ENCODE measurements around the gene PRDX3.
"Not testable (repeated sequence)": the region's sequence is repeated elsewhere in the genome, so short reads cannot be mapped to it uniquely, and the experiment has no call there.

Gene PRDX3

DNA sequence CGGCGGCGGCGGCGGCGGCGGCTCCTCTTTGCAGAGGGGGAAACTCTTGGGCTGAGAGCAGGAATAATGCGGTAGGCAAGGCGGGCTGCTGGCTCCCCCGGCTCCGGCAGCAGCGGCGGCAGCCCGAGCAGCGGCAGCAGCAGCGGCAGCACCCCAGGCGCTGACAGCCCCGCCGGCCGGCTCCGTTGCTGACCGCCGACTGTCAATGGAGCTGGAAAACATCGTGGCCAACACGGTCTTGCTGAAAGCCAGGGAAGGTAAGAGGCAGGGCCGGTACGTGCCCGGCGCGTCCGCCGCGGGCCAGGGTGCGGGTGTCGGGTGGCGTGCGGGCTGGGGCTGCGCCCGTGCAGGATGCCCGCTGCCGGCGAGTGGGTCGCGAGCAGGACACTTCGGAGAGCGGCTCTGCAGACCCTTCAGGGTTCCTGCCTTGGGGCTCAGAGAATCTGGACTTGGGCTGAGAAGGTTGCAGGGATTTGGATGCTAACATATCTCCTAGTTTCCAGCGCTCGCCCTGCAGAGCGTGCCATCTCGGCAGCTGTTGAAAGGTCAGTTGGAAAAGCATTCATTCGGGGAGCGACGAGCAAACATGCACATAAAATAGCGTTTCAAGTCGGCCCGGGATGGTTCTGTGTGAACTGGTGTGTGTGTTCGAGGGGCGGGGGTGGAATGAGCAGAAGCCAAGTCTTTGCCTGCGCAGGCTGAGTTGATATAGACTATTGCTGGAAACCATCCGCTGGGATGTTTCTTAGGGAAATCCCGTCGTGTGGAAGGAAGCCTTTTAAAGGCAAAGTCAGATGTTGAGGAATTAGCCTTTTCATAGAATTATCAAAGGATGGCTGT is 29.3 kb upstream of the PRDX3 start:
- in situ Hi-C loops (cut with HindIII; ENCODE audit: low sequenced_read_pairs): loop anchor here (25.0 kb wide), 2 partner anchors 204 to 279 kb away; no protein-coding TSS in a partner anchor

DNA sequence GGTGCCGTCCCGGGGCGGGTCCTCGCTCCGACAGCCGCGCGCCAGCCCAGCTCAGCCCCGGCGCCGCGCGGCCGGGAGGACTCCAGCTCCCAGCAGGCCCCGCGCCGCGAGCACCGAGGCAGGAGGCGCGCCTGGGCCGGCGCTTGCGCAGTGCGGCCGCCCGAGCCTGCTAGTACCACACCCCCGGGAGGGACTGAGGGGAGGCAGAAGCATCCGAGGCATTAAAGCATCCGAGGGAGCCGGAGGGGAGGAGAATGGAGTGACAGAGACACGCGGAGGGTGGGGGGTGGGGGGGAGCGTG is 28.7 kb upstream of the PRDX3 start, which contains the start of gene GRK5:
Gene GRK5 (plus strand): TSS at position 206 of the 301 bp plus-strand sequence. CDS start 347 bp downstream, outside the sequence.
- in situ Hi-C loops (cut with HindIII; ENCODE audit: low sequenced_read_pairs): loop anchor here (25.0 kb wide), 2 partner anchors 205 to 280 kb away; no protein-coding TSS in a partner anchor

DNA sequence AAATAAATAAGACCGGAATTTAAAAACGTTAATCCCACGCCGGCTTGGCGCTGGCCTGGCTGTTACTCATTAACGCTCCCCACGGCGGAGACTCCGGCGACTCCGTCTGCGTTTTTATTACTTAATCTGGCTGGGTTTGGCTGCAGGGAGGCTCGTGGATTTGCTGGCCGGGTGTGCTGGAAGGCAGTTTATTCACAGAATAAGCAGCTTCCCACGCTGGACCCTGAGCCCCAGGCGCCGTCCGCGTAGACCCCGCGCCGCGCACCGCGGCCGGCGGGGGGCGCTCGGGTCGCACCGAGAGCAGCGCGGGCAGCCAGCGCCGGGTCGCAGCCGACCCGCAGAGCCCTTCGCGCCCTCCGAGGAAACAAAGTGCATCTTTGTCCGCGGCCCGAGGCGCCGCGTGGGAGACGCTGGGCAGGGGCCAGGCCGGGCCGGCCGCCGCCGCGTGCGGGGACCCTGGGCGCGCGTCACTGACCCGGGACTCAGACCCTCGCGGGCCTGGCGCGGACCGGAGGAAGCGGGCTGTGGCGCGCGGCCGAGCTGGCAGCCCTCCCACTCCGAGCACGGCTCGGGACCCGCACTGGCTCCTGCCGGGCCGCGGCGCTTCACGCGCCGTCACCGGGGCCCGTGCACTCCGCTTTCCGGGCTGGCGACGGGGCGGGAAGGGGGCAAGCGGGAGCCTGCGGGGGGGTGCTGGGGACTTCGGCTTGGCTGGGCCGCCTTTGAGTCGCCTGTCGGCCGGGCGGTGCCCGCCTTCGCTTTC is 28.2 kb upstream of the PRDX3 start:
- in situ Hi-C loops (cut with HindIII; ENCODE audit: low sequenced_read_pairs): loop anchor here (25.0 kb wide), 2 partner anchors 206 to 281 kb away; no protein-coding TSS in a partner anchor

DNA sequence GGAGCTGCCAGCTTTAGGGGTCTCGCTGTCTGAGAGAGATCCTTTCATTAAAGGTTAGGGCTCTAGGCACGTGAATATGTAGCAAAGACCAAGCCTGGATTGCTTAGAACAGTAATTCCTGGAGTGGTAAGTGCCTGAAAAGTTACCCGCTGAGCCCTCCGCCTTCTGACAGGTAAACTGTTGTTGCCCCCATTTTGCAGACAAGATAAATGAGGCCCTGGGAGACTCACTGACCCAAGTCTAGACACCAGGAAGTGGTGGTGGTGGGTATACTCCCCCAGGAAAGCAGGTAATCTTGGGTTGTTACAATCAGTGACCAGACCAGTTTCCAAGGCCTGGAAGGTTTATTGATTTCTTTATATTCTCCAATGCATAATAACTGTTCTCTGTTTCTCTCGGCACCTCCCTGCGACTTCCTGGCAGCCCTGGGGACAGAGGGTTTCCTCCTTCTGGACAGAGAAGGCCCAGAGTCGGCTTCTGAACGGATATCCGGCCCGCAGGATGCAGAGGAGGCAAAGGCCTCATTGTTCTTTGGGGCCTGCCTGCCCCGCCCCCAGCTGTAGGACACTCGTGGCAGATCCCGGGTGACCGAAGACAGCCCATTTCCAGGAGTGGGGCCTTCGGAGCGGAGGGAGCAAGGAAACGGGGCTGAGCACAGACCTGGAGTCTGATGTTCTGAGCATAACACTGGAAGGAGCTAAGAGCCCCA is 27.4 kb upstream of the PRDX3 start:
- in situ Hi-C loops (cut with HindIII; ENCODE audit: low sequenced_read_pairs): loop anchor here (25.0 kb wide), 2 partner anchors 206 to 281 kb away; no protein-coding TSS in a partner anchor

DNA sequence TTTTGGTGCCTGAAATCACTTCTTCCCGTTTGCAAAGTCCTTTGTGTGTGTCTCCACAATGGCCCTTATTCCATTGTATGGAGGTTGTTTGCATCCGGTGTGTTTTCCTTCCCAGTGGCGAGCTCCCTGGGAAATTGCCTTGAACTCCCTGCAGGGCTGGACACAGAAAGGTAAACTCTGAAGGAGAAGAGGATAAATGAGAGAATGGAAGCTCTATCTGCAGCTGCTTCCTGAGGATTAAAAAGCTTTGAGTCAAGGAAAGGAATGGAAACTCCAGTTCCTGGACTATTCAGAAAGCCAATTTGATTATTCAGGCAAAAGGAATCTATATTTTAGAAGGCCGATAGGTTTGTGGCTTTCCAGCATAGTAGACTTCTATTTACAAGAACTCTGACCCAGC is 24.4 kb upstream of the PRDX3 start:
- in situ Hi-C loops (cut with HindIII; ENCODE audit: low sequenced_read_pairs): loop anchor here (25.0 kb wide), 2 partner anchors 209 to 284 kb away; no protein-coding TSS in a partner anchor

DNA sequence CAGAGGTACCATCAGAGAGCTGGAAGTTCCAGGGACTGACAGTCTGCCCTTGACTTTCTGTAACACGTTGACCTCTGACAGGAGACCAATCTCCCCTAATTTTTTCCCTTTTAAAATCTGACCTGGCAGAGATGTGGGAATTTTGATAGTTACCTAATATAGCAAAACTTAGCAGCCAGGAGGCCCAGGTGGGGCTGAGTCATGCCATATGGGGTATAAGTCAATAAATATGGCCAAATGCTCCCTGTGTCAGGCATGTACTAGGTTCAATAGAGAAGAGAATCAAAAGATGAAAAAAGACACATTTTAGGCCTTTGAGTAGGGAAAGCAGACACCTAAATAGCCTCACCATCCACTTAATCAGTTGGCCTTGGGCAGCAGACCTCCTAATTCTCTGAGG is 22.6 kb upstream of the PRDX3 start:
- in situ Hi-C loops (cut with HindIII; ENCODE audit: low sequenced_read_pairs): loop anchor here (25.0 kb wide), 2 partner anchors 211 to 286 kb away; no protein-coding TSS in a partner anchor

DNA sequence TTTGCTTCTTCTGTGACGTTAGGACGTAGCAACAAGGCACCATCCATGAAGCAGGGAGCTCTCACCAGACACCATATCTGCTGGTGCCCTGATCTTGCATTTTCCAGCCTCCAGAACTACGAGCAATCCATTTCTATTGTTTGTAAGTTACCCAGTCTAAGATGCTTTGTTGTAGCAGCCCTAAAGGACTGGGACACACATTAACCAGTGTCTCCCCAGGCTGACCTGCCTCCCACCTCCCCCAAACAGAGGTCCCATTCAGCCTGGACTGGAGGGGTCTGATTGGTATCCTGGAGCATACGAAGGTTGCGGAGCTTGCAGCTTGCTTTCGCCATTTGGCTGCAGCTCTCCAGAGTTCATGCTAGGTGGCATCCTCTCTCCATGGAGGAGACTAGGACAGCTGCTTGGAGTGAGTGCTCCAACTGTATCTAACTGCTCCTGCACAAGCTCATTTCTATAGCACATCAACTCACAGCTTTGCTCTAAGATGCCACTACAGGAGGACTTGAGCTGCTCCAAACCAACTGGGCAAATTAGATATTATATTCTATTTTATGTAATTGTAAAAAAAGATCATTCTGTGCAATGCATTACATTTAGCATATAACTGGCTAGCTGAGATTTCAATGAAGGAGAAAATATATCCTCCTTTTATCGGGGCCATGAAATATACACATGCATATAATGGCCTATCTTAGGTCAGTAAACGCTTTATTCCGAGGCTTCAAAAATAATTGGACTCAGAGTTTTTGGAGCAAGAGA is 20.8 kb upstream of the PRDX3 start:
- in situ Hi-C loops (cut with HindIII; ENCODE audit: low sequenced_read_pairs): no loop called here

DNA sequence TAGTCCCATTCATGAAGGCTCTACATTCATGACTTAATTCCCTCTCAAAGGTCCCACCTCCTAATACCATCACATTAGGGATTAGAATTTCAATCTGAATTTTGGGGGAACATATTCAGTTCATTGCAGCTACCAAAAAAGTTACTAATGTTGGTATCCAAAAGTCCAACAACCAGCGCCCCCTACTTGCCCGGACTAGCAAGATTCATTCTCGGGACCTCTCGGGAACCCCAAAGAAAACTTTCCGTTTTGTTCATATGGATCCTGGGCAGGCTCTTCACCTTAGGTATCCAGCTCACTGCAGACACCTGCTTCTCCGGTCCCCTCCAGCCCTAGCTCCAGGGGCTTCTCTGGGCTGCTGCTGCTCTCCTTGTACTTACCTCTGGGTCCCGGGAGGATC is 19.8 kb upstream of the PRDX3 start:
- in situ Hi-C loops (cut with HindIII; ENCODE audit: low sequenced_read_pairs): no loop called here

DNA sequence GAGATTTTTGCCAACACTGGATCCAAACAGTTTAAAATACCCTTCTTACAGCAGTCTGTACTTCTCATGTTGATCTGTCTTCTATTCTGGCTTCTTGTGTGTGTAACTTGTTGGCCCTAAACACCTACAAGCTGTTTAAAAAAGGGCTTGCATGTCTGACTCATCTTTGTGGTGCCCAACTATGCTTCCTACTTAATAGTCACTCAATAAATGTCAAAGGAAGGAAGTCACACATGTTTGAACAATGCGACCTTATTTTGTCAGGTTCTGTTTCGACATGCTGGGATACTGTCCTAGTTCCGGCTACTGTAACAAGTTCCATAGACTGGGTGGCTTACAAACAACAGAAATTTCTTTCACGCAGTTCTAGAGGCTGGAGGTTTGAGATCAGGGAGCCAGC is 19.3 kb upstream of the PRDX3 start:
- in situ Hi-C loops (cut with HindIII; ENCODE audit: low sequenced_read_pairs): no loop called here

DNA sequence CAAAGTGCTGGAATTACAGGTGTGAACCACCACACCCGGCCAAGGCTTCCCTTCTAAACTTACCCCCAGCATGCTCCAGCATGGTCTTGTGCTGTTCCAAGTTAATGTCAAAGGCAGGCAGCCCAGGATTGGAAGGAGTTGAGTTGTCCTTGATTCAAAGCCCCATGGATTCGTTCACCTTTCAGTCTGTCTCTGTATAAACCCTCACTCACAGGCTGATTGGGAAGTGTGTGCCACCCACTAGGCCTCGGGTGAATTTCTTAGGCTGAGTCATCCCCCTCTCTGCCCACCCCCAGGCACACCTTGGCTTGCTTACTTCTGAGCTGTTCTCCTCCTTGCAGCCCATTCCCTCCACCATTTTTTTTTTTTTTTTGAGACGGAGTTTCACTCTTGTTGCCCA is 13.3 kb upstream of the PRDX3 start:
- in situ Hi-C loops (cut with HindIII; ENCODE audit: low sequenced_read_pairs): no loop called here

DNA sequence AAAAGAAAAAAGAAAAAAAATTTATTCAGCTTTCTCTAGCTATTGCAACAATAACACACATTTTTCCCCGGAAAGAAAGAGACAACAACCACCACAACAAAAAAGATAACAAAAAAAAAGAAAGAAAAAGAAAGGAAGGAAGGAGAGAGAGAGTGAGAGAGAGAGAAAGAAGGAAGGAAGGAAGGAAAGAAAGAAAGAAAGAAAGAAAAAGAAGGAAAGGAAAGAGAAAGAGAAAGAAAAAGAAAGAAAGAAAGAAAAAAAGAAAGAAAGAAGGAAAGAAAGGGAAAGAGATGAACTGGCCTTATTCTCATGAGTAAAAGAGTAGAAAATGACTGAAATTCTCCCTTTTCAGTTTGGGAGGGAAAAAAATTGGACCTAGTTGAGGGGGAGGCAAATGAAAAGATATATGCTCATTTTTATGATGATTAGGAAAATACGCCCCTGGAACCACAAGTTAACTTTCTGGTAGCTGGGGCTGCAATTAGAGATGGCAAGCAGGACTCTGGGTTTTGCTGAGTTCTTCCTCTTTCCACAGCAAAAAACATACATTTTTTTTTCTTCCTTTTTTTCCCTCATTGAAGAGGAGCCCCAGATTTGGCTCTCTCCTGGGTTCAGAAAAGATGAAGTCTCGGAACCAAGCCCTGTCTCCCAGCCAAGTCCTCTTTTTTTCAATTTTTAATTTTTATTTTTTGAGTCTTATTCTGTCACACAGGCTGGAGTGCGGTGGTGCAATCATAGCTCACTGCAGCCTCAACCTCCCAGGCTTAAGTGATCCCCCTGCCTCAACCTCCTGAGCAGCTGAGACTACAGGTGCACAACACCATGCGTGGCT is 12.6 kb upstream of the PRDX3 start:
- in situ Hi-C loops (cut with HindIII; ENCODE audit: low sequenced_read_pairs): no loop called here

DNA sequence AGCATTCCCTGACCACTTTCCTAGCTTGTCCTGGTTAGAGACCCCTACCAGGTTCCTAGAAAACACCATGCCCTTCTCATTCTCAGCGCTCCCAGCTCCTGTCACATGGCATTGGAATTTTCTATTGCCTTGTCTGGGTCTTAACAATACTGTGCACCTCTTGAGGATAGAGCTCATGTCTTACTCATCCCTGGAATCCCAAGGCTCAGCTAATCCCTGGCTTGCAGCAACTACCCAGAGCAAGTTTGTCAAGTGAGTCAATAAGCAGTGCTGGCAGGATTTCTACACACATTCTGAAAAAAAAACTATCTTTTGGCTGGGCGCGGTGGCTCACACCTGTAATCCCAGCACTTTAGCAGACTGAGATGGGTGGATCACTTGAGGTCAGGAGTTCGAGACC is 11.7 kb upstream of the PRDX3 start:
- in situ Hi-C loops (cut with HindIII; ENCODE audit: low sequenced_read_pairs): no loop called here

DNA sequence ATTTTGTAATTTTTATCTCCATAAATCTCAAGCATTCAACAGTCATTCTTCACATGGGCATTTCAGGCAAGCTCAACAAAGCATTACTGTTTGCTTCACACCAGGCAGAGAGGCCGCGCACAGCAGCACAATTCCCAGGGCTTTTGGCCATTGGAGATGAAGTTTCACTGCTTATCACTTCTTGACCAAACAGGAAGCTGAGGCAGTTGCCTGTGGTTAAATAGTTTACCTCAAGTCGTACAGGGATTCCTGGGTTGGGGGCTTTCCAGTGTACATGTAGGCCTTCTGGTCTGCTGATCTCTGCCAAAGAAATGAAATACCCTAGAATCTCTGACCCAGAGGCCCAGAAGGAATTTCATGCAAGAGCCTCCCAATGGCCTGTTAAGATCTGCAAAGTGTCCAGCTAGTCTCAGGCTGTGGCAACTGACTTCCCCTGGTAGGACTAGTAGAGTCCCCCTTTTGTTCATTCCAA is 11.2 kb upstream of the PRDX3 start:
- in situ Hi-C loops (cut with HindIII; ENCODE audit: low sequenced_read_pairs): no loop called here

DNA sequence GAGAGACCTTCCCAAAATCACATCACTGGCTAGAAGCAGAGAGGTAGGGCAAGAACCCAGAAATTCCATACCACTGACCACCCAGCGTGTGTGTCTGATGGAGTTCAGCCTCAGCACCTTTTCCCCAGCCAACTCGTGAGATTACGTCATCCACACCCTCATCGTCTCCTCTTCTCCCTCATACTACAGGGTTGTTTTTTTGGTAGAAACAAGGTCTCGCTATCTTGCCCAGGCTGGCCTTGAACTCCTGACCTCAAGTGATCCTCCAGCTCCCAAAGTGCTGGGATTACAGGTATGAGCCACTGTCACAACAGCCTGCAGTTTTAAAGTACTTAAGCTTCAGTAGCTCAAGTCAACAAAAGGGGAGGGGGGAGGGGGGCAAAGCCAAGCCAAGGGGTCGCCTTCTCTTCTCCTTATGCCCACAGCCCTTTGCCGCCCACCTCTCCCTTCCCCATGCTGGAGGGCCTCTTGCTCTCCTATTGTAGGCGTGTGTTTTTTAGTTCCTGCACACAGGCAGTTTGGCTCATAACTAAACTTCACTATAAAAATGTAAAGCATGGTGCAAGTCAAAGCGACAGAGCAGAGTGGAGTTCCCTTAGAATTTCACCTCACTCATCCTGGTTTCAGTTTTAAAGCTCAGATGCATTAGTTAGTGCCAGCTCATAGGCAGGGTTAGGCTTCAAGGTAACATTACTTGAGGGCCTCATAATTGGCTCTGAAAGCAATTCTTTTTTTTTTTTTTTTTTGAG is 5.2 kb upstream of the PRDX3 start:
- in situ Hi-C loops (cut with HindIII; ENCODE audit: low sequenced_read_pairs): no loop called here

DNA sequence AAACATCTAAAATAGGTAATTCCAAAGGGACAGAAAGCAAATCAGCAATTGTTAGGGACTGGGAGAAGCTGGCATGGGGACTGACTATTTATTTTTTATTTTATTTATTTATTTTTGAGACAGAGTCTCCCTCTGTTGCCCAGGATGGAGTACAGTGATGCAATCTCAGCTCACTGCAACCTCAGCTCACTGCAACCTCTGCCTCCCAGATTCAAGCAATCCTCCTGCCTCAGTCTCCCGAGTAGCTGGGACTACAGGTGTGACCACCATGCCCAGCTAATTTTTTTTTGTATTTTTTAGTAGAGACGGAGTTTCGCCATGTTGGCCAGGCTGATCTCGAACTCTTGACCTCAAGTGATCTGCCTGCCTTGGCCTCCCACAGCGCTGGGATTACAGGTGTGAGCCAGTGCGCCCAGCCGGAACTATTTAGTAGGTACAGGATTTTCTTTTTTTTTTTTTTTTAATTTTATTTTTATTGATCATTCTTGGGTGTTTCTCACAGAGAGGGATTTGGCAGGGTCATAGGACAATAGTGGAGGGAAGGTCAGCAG is 2.3 kb upstream of the PRDX3 start:
- in situ Hi-C loops (cut with HindIII; ENCODE audit: low sequenced_read_pairs): not testable (repeated sequence)

DNA sequence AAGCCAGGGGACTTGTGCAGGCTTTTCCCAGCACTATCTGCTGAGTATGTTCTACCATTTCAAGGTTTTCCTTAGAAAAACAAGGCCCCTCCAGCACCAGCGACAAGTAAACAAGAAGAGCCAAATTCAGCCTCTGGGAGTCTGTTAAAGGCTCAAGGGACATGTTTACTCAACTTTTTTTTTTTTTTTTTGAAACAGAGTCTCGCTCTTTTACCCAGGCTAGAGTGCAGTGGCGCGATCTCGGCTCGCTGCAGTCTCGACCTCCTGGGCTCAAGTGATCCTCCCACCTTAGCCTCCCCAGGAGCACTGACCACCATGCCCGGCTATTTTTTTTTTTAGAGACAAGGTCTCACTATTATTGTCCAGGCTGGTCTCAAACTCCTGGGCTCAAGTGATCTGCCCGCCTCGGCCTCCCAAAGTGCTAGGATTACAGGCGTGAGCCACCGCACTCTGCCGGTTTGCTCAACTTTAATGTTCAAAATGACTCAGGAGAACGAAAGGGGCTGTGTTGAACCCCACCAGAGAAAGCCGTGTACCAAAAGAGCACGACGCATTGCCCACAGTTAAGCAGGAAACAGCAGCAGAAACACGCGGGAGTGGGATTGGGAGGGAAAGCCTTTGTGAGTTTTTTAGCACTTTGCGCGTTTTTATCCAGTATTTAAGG is 772 bp downstream of the PRDX3 start:
- in situ Hi-C loops (cut with HindIII; ENCODE audit: low sequenced_read_pairs): no loop called here

DNA sequence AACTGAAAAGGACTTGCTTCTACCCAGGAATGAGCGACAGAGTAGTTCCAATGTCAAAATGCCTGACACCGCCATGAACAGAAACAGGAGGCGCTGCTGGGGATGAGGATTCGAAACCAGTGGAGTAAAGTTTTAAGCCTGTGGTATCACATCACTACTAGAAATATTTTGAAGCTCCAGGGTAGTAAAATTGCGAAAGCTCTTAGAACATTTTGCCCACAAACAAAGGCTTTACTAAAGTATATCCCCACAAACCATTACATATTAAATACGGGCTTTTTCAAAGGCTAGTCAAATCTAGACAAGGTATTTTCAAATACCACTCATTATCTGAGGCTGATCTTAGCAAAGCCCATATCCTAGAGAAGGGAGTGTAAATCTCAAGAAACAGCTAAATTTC is 2.4 kb downstream of the PRDX3 start:
- in situ Hi-C loops (cut with HindIII; ENCODE audit: low sequenced_read_pairs): no loop called here

DNA sequence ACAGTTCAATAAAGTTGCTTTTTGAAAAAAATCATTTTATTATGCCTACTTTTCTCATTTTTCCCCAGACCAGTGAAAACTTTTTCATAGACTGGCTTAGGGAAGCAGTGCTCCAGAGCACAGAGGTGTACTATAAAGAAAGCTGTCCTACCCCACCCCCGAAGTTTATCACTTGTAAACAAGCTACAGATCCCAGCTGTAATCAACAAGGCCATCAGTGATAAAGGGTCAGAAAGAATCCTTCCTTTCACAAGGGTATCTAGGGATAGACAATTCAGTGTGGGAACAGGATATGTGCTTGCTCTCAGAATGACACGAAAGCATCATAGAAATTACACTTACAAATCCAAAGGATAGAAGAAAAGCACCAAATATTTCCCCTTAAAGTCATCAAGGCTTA is 4.5 kb downstream of the PRDX3 start:
- in situ Hi-C loops (cut with HindIII; ENCODE audit: low sequenced_read_pairs): no loop called here
